ENCODE measurements around the gene TNIK.
"Not testable (repeated sequence)": the region's sequence is repeated elsewhere in the genome, so short reads cannot be mapped to it uniquely, and the experiment has no call there.

The TNIK gene

DNA sequence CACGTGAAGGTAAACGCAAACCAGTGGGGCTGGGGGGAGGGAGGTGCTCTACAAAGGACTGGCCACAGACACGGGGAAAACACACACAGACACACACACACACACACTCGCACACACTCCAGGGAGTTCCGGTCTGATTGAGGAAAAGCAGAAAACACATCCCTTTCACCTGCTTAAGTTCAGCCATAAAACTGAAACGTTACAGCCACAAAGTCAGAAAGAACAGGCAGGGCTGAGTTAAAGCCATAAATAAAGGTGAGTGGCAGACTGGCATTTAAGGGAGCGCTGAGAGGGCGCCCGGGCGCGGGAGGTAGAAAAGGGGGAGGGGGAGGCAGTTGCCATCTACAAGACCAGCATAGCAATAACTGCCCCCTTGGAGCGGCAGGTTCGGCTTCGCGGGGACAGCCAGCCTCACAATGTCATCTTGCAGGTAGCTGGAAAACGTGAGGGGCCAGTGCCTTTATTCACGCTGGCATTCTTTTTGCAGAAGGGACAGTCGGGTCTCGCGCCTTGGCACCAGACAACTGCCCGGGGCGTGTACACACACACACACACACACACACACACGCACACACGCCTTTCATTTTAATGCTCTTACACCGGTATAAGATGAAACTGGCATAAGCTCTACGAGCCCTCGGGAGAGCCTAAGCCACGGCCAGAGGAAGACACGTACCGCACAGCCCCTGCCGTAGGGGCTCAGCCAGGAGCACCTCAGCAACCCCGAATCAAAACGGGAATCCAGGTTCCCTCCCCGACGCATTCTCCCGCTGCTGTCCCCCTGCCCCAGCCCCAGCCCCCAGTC, 866 bp downstream of the TNIK start:
- H3K9me3 ChIP-seq (ENCODE audit: control insufficient read depth, insufficient read depth, low read length) = no peaks in the 10 kb centered on the region
- peaks cover 9% of the 10 kb centered on the region for H3K4me1 ChIP-seq (ENCODE audit: insufficient read depth, low read length)
- H3K9ac ChIP-seq (ENCODE audit: low read depth, low read length) = peak overlapping the region; percentile 92
- no peaks in the 10 kb centered on the region for H3K36me3 ChIP-seq (ENCODE audit: insufficient read depth, low read length)

DNA sequence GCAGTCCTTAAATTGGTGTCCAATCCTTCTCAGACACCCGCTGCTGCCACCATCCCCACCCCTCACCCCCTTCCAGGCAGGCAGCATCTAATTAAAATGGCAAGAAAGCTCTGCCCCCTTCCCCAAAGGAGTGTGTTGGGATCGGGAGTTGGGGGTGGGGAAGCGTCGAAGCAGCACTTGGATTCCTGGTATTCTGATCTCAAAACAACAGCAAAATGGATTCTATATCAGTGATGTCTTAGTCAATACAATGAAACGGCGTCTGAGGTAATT, 1.4 kb downstream of the TNIK start:
- Histone ChIP-seq H3K9ac (ENCODE audit: low read depth, low read length) (peak overlapping the region; percentile 92), H3K4me1 (ENCODE audit: insufficient read depth, low read length) (peaks cover 13% of the 10 kb centered on the region)

GRCh38 chr3:171458071-171458863, 1.9 kb downstream of the TNIK start:
- Histone ChIP-seq H3K36me3 (ENCODE audit: insufficient read depth, low read length) (no peaks in the 10 kb centered on the region), H3K9ac (ENCODE audit: low read depth, low read length) (peak overlapping the region; percentile 92), H3K4me1 (ENCODE audit: insufficient read depth, low read length) (peaks cover 16% of the 10 kb centered on the region), H3K9me3 (ENCODE audit: control insufficient read depth, insufficient read depth, low read length) (no peaks in the 10 kb centered on the region)

More for the DNA sequence above, 1.4 kb downstream of the TNIK start:
- Histone ChIP-seq H3K36me3 (ENCODE audit: insufficient read depth, low read length) (no peaks in the 10 kb centered on the region), H3K9me3 (ENCODE audit: control insufficient read depth, insufficient read depth, low read length) (no peaks in the 10 kb centered on the region)

DNA sequence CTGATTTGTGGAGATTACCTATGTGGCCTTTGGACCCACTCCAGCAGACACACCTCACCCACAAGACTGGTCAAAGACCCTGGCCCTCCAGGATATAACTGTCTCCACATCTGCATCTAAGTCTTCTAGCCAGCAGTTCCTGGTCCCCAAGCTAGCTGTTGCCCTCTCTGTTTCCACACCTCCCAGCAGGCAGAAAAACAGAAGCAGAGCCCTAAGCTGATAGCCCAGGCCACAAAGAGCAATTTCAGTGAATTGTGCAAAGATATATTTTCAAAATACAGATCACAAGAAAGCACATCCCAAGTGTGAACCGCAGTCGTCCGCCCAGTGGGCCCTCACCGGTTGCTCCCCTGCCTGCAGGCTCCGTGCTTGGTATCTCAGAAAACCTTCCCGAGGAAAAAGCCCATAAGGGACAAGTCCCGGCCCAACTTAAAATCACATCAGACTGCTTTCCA, 2.6 kb downstream of the TNIK start:
- Histone ChIP-seq H3K36me3 (ENCODE audit: insufficient read depth, low read length) (no peaks in the 10 kb centered on the region), H3K9me3 (ENCODE audit: control insufficient read depth, insufficient read depth, low read length) (no peaks in the 10 kb centered on the region), H3K9ac (ENCODE audit: low read depth, low read length) (peak overlapping the region; percentile 92; the same call in 1 of the 2 replicates), H3K4me1 (ENCODE audit: insufficient read depth, low read length) (peaks cover 16% of the 10 kb centered on the region)

GRCh38 chr3:171456765-171457606, 3.2 kb downstream of the TNIK start:
- Histone ChIP-seq H3K9ac (ENCODE audit: low read depth, low read length) (peak overlapping the region; percentile 92; the same call in 1 of the 2 replicates), H3K36me3 (ENCODE audit: insufficient read depth, low read length) (no peaks in the 10 kb centered on the region), H3K9me3 (ENCODE audit: control insufficient read depth, insufficient read depth, low read length) (no peaks in the 10 kb centered on the region), H3K4me1 (ENCODE audit: insufficient read depth, low read length) (peaks cover 16% of the 10 kb centered on the region)

DNA sequence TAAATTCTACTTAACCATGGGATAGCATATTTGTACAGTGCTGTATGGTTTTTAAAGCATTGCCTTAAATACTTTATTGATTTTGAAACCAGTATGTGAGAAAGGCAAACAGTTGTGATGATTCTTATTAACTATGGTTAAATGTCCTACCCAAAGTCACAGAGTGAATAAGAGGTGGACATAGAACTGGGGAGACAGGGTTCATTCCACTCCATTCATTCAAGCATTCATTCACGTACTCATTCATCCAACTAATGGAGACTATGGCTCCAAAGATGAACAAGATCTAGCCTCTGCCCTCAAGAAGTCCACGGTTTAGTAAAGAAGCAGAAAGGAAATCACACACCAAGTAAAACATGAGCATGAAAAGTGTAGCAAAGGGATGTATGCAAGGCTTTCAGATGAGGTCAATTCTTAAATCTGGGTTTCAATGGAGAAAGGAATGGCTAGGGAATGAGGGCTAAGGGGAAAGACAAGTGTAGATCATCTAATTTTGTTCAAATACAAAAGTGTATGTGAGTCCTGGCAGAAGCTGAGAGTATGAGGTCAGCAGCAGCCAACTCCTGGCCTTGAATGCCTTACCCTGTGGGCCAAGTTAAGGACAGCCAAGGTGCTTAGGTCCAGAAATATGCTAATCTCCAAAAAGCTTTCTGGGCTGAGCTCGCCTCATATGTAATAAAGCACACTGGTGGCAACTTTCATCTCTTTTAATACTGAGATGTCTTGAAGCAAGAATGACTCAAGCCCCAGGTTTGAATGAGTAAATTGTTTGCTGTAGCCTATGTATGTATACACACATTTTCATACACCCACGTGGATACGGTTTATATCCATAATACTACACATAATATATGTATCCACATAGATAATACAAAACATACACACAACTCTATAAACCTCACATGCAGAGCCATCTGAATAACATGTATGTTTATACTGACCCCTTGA, 4.3 kb downstream of the TNIK start:
- H3K9ac ChIP-seq (ENCODE audit: low read depth, low read length) = no peak overlapping the region
- H3K9me3 ChIP-seq (ENCODE audit: control insufficient read depth, insufficient read depth, low read length) = no peaks in the 10 kb centered on the region
- H3K4me1 ChIP-seq (ENCODE audit: insufficient read depth, low read length) = peaks cover 16% of the 10 kb centered on the region
- no peaks in the 10 kb centered on the region for H3K36me3 ChIP-seq (ENCODE audit: insufficient read depth, low read length)

DNA sequence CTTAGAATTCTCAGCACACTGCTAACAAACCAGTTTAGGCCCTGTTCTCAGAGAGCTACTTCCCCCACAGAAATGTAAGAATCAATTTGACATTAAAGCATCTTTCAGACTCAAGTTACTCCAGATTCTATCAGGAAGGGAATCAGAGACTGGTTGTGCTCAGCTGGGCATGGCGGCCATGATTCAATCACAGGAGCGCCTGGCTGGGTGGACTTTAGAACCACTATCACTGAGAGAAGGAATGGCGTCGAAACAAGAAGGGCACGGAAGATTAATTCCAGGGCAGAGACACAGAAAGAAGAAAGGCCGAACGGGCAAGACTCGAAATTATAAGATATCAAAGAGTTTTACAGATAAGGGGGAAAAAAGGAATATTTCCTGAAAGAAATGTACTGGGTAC, 6.2 kb downstream of the TNIK start:
- Histone ChIP-seq H3K36me3 (ENCODE audit: insufficient read depth, low read length) (no peaks in the 10 kb centered on the region), H3K9me3 (ENCODE audit: control insufficient read depth, insufficient read depth, low read length) (no peaks in the 10 kb centered on the region), H3K9ac (ENCODE audit: low read depth, low read length) (no peak overlapping the region), H3K4me1 (ENCODE audit: insufficient read depth, low read length) (peaks cover 16% of the 10 kb centered on the region)

GRCh38 chr3:171453180-171453886, 6.9 kb downstream of the TNIK start:
- Histone ChIP-seq H3K4me1 (ENCODE audit: insufficient read depth, low read length) (peaks cover 16% of the 10 kb centered on the region), H3K9me3 (ENCODE audit: control insufficient read depth, insufficient read depth, low read length) (no peaks in the 10 kb centered on the region), H3K36me3 (ENCODE audit: insufficient read depth, low read length) (no peaks in the 10 kb centered on the region), H3K9ac (ENCODE audit: low read depth, low read length) (peak overlapping the region; percentile 47; the same call in 1 of the 2 replicates)

DNA sequence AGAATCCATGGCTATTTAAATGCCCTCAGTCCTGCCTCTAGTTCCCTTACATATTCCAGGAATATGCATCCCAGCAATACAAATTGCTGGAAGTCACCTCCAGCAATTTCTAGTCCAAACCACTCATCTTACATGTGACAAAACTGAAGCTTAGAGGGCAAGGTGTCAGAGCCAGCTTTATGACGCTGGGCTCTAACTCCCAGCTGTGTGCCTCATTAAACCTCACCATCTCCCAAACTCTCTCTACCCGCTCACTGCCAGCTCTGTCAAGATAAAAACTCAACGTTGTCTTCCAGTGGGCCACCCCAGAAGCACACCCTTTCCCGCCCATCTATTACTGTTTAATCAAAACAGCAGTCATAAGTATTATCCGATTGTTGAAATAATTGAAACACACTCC, 7.9 kb downstream of the TNIK start:
- Histone ChIP-seq H3K9me3 (ENCODE audit: control insufficient read depth, insufficient read depth, low read length) (no peaks in the 10 kb centered on the region), H3K4me1 (ENCODE audit: insufficient read depth, low read length) (peaks cover 12% of the 10 kb centered on the region; the same call in 1 of the 2 replicates), H3K9ac (ENCODE audit: low read depth, low read length) (no peak overlapping the region), H3K36me3 (ENCODE audit: insufficient read depth, low read length) (no peaks in the 10 kb centered on the region)

- Histone ChIP-seq H3K9ac (ENCODE audit: low read depth, low read length) (no peak overlapping the region), H3K9me3 (ENCODE audit: control insufficient read depth, insufficient read depth, low read length) (no peaks in the 10 kb centered on the region), H3K4me1 (ENCODE audit: insufficient read depth, low read length) (peaks cover 8% of the 10 kb centered on the region; the same call in 1 of the 2 replicates), H3K36me3 (ENCODE audit: insufficient read depth, low read length) (no peaks in the 10 kb centered on the region)
These were observed 8.3 kb downstream of the TNIK start for GRCh38 chr3:171451915-171452314.

GRCh38 chr3:171447579-171447891, 12.7 kb downstream of the TNIK start:
- H3K36me3 ChIP-seq (ENCODE audit: insufficient read depth, low read length); H3K9me3 ChIP-seq (ENCODE audit: control insufficient read depth, insufficient read depth, low read length); H3K9ac ChIP-seq (ENCODE audit: low read depth, low read length): not testable (repeated sequence)
- H3K4me1 ChIP-seq (ENCODE audit: insufficient read depth, low read length) = peaks cover 17% of the 10 kb centered on the region; the same call in 1 of the 2 replicates

DNA sequence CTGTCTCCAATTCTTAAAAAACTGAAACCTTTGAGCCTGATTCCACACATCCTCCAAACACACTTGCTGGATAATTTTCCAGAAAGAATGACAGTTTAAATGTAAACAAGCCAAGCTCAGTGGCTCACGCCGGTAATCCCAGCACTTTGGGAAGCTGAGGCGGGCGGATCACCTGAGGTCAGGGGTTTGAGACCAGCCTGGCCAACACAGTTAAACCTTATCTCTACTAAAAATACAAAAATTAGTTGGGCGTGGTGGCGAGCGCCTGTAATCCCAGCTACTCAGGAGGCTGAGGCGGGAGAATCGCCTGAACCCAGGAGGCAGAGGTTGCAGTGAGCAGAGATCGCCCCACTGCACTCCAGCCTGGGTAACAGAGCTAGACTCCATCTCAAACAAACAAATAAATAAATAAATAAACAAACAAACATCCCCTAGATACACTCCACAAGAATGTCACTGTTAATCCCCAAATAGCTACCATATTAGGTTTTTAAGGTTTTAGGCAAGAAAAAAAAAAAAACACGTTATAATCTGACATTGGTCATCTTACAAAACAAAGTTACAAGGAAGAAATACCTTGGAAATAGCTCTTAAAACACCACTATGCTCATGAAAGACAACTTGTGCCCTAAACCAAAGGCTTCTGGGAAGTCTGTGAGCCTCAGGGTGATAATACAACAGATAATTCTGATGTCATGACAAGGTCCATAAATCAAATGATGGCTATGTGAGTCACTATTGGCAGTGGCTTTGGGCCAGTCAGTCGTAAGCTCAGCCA, 13.2 kb downstream of the TNIK start:
- no peak overlapping the region for H3K9ac ChIP-seq (ENCODE audit: low read depth, low read length)
- no peaks in the 10 kb centered on the region for H3K36me3 ChIP-seq (ENCODE audit: insufficient read depth, low read length)
- peaks cover 23% of the 10 kb centered on the region; the same call in 1 of the 2 replicates for H3K4me1 ChIP-seq (ENCODE audit: insufficient read depth, low read length)
- no peaks in the 10 kb centered on the region for H3K9me3 ChIP-seq (ENCODE audit: control insufficient read depth, insufficient read depth, low read length)
